Suppressor macrophage (primary cell): ENCODE results near the gene SMIM13.

Experiments used
- DNase-seq, 4 experiments: peaks; one replicate each; pipeline ENCODE4 v3.0.0-alpha.2; 2020 to 2022

SMIM13 gene

DNA sequence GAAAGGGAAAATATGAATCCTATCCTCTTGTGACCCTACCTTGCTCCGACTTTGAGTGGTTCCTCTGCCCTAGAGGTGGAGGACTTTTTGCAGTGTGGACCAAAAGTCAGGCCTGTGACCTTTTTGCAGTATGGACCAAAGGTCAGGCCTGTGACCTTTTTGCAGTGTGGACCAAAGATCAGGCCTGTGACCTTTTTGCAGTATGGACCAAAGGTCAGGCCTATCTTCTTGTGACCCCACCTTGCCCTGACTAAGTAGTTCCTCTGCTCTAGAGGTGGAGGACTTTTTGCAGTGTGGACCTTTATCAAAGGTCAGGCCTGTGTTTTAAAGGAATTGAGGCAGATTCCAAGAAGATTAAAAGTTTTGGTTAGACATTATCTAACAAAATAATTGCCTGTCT lies 28.7 kb downstream of the SMIM13 start:
- DNase-seq, result peak in 3 of 4 experiments; percentile 13 to 46 (median 27)

DNA sequence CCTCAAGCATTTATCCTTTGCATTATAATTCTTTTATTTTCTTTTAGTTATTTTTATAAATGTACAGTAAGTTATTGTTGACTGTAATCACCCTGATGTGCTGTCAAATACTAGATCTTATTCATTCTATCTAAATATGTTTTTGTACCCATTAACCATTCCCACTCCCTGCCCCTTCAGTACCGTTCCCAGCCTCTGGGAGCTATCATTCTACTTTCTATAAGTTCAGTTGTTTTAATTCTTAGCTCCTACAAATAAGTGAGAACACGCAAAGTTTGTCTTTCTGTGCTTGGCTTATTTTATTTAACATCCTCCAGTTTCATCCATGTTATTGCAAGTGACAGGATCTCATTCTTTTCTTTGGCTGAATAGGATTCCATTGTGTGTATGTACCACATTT lies 30.3 kb downstream of the SMIM13 start:
- no peak for DNase-seq

DNA sequence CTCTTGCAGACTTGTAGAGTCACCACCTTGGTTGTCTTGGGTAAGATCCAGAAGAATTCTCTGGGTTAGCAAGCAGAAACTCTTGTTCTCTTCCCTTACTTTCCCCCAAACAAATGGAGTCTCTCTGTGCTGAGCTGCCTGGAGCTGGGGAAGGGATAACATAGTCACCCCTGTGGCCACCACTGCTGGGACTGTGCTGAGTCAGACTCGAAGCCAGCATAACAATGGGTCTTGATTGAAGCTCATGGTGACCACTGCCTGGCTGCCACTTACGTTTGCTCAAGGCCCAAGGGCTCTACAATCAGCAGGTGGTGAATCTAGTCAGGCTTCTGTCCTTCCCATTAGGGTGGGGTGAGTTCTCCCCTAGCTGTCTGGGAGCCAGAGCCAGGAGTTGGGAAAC lies 33.2 kb downstream of the SMIM13 start:
- no peak for DNase-seq

DNA sequence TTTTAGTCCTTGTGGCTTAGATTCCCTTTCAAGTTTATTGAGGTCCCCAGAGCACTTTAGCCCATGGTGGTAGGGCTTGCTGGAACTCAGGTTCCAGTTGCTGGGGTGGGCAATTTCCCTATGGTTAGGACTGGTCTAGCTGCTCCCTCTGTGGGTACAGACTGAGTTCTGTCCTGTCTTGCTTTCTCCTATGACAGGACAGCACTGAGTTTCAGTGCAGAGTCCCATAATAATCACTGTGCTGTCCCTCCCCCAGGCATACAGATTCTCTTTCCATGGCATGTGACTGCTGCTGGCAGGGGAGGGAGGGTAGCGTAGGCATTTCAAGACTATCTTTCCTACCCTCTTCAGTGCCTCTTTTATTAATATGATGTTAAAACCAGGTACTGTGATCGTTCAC lies 35.0 kb downstream of the SMIM13 start:
- DNase-seq, result no peak

DNA sequence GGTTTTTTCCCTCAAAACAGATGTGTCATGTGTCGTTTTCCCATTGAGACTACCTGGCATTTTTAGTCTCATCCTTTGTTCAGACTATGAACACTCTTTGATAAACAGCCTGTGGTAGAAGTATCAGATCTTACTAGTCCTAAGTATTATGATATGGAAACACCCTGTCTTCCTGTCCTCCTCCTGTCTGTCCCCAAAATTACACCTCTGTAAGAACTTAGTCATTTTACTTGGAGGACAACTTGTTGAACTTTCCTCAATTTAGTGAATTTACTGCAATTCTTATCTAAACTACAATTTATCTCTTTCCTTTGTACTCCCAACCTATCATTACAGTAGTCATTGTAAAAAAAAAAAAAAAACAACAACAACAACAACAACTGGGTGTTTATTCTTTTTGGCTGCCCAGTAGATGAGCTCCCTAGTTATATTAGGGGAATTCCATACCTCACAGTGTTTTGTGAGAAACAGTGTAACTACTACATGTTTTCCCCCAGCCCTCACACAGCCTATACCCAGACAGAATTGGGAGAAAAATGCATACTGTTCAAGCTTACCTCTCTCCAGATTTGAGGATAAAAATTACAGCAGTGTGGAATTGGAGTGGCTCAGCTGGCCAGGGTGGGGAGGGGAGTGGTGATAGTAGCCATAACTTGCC lies 36.4 kb downstream of the SMIM13 start:
- DNase-seq, result no peak

DNA sequence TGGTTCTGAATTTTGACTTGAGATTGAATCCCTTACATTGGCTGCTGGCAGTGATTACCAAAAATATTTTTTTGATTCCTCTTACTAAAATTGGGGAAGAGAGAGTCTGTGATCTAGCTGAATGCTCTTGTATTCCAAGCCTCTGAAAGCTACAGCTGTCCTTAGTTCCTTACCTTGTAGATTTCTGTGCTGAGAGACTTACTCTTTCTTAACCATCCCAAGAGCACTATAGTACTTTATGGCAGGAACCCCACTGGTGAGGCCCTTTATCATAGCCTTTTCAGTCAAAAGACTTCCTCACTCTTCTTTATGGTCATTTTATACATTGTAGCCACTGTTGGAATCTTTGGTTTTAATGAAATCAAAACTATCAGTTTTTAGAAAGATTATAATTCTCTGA lies 37.0 kb downstream of the SMIM13 start:
- peak in 1 of 4 experiments; percentile 21 for DNase-seq

DNA sequence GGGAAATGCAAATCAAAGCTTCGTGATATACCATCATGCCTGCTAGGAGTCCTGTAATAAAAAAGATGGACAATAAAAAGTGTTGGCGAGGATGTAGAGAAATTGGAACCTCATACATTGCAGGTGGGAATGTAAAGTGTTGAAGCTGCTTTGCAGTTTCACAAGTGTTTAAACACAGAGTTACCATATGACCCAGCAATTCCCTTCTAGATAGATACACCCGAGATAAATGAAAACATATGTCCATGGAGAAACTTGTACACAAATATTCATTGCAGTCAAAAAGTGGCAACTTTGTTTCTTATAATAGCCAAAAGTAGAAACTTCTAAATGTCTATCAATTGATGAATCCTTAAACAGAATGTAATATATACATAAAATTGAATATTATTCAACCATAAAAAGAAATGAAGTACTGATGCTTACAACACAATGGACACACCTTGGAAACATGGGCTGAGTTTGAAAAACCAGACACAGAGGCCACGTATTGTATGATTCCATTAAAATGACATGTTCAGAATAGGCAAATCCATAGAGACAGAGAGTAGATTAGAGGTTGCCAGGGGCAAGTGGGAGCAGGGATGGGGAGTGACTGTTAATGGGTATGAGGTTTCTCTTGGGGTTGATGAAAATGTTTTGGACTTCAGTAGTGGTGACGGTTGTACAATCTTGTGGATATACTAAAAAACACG lies 38.7 kb downstream of the SMIM13 start:
- no peak for DNase-seq

DNA sequence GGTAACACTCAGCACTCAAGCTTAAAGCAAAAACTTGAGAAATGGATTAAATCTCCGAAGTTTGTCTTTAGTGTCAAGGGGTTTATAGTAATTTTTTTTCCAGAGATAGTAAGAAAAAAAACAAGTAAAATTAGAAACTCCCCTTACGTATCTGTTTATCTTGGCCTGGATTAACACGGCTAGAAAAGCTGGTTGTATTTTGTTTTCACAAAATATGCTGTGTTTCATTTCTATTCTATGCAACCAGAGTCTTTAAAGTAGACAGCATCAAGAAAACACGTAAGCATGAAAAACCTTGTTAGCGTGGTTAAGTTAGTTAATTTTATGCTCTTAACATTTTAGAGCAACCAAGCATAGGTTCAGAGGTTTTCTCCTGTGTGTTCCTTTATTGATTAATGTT lies 39.6 kb downstream of the SMIM13 start:
- DNase-seq, result no peak

DNA sequence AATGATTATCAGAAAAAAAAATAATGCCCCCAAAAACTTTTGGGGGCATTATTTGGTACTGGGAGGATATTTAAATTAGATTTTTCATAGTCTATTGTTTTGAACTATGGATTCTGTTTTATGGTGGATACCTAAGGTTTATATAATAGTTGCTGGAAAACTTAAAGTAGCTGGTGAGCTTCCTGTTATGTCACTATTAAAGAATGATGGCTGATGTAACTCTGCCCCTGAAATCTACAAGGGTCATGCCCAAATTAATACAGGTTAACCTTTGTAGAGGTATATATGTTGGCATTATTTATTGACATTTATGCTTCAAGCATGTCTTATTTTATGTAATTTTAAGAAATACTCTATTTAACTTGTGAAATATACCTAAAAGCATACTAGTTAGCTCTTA lies 43.2 kb downstream of the SMIM13 start:
- no peak for DNase-seq

DNA sequence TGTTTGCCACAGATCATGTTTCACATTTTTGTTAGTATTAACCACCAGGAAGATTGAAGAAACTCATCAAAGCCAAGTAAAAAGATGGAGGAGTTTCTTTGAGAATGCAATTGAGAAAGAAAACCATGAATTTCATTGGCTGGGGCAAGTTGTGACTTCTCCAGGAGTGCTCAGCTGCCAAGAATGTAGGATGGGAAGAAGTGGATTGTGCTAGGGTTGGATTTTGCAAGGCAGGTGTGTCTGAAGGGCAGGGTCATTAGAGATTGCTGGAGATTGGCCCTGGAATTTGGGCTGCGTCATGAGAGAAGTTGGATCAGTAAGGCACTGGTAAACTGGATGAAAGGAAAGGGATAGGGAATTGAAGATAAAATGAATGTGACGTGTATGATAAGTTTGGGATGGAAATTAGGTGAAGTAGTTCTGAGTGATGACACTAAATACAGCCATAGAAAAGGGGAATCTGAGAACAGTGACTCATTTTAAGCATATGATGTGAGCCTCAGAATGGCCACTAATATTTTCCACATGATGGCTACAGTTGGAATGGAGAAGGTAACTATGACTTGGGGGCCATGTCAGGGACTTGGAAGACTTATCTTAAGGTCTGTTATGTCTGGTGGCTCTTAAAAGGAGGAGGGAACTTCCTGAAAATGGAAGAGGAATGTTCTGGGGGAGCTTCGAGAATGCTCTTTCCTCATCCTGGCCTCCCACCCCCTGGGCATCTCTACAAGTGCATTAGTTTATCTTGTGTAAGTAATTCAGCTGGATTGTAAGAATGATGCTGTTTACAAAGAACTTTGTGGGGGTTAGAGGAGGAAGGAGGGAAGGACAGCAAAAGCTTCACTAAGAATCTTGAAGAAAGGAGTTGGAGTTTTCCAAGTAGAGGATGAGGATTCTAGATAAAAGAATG lies 45.7 kb downstream of the SMIM13 start:
- peak; percentile 41 to 89 (median 69) for DNase-seq

DNA sequence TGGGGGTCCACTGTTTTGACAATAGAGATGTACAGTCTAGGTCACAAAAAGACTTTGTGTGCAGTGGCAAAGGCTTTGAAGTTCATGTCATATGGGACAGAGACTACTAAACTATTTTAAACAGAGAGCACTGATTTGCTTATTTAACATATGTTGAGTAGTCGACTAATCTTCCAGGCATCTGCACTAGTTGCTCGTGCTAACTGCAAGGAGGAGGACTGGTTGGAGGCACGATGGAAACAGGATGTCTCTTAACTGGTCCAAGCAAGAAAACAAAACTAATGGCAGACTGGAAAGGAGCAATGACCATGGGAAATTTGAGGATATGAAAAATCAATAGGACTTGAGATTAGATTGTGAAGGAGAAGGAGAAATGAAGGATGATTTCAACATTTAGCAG lies 46.4 kb downstream of the SMIM13 start:
- no peak for DNase-seq

DNA sequence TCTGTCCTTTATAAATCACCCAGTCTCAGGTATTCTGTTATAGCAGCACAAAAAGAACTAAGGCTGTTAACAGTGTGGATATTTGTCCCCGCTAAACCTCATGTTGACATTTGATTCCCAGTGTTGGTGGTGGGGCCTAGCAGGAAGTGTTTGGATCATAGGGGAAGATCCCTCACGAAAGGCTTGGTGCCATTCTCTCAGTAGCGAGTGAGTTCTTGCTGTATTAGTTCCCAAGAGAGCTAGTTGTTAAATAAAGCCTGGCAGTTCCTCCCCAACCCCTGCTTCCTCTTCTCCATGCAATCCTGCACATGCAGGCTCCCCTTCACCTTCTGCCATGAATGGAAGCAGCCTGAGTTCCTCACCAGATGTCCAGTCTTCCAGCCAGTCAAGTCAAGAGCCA lies 47.7 kb downstream of the SMIM13 start:
- DNase-seq, result peak; percentile 31 to 69 (median 66)

DNA sequence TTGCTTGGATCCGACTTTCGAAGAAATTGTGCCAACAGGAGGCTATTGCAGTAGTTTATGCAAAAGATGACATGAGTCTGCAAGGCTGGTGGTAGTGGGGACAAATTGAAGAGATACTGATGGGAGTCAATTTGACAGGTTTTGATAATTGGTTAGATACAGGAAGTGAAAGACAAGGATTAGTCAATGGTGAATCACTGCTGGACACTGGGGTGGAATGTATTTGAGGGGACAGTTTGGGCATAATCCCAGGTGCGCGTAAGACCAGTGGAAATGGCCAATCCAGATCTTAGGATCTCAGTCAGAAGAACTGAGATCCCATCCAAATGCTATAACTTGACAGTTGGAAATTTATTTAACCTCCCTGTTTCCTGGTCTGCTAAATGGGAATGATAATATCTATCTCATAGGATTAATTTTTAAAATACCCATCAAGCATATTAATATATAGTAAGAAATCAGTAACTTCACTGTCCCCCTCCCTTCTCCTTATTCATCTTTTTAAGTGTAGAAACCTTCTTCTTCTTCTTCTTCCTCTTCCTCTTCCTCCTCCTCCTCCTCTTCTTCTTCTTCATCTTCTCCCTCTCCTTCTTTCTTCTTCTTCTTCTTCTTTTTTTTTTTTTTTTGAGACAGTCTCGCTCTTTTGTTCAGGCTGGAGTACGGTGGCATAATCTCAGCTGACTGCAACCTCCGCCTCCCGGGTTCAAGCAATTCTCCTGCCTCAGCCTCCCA lies 48.8 kb downstream of the SMIM13 start:
- peak in 1 of 4 experiments; percentile 22 for DNase-seq

DNA sequence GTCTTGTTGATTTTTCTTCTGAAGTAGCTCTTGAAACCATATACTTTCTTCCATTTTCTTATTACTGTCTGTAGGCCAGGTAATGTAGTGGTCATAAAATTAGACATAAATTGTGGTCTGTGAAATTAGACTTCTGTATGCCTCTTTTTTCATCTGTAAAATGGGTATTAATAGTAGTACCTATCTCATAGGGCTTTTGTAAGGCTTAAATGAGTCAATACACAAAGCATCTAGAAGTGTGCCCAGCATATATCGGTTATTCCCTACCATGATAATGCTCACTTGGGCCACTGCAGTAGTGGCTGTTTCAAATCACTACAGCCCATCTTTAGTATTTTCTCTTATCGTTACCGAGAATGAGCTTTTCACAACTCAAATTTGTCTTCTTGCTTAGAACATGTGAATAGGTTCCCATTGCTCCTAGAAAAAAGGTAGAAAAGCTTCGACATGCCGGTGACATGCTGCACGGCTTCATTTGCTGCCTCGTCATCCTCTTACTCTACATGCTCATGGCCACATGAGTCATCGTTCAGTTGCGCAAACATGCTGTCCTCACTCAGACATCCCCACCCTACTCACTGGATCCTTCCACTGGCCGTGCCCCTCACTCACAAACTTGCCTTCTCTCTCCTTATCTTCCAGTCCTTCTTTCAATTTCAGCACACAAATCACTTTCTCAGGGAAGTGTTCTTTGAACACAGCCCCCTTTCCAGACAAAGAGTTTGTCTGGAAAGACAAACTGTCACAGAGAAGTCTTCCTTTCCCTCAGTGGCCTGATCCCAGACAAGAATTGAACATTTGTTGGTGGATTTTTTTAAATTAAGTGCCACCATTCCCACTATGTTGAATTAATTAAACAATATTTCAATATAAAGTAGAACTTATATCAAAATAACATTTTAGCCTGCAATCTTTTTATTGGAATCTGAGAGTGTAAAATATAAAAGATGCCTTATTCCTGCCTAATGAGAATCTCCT lies 50.0 kb downstream of the SMIM13 start:
- peak; percentile 83 to 93 (median 90) for DNase-seq

DNA sequence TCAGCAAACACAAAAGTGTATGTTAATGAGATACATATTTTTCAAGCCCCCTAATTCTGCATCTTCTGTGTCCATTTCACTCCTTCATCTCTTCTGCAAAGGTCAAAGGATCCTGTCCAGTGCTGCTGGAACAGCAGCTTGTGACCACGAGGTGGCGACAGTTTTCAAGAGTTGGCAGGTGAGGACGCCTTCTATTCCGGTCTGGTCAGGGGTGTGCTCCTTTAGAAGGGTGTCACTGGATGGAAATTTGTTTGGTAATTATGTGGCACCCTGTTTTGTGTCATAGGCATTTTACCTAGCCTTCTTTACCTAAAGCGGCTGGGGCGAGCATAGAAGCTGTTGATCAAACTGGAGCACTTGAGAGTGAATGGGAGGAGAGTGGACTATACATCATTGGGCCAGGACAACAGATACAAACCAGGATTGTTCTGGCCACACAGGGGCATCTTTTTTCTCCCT lies 50.8 kb downstream of the SMIM13 start:
- peak; percentile 76 to 87 (median 82) for DNase-seq

DNA sequence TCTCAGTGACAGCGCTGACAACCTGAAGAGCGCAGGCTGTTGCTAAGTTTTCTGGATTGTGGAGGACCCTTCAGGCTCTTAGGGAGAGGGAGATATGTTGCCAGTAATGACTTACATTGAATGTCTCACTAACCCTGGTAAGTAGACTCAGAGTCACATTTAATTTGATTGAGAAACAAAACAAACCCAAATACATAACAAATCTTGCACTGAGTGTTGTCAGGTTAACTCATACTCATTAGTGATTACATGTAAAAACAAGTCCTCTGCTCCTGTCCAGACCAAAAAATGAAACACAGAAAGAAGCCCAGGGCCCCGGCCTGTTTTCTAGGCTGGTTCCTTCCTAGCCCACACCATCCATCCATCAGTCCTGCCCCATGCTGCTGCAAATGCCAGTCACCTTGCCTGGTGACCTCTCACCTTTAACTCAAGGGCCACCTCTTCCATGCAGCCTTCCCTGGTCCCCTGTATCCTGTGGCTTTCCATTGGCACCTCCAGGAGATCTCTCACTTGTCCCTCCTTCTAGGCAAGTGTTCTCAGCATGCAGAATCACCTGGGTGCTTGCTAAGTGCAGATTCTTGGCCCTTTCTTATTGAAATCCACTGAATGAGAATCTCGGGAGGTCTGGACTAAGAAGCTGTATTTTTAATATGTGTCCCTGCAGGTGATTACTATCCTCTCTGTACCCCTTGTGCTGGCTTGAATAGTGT lies 52.6 kb downstream of the SMIM13 start:
- DNase-seq, result no peak

DNA sequence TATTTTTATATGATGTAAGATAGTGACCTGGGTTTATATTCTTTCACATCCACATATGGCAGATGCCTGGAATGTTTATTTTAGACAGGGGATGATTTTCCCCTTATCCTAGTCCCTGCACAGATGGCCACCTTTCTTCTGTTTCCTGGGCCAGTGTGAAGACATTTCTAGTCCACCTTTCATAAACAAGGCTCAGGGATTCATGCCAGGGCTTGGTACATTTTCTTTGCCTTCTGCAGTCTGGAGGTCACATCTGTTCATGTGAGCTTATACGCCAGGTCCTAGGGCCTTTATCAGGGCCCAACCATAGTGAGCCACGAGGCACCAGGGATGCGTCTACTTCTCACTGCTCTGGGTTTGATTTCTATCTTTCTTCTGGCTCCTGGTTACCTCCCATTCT lies 55.9 kb downstream of the SMIM13 start:
- DNase-seq, result no peak

DNA sequence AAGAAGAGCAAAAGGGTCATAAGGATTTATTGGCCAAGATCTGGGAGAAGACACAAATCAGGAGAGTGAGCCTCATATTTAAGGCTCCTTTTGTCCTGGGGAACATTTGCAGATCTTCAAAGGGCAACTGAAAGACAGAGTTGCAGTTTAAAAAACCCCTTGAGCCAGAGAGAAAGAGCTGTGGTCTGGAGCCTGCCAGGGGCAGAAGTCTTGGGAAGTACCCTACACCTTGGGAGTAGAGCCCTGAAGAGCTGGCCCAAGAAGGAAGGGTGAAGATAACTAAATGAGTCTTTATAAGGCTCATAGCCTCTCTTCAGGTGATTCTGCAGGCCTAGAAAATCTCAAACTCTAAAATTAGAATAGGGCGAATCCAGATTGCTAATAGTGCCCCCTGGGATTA lies 57.9 kb downstream of the SMIM13 start:
- DNase-seq, result no peak

DNA sequence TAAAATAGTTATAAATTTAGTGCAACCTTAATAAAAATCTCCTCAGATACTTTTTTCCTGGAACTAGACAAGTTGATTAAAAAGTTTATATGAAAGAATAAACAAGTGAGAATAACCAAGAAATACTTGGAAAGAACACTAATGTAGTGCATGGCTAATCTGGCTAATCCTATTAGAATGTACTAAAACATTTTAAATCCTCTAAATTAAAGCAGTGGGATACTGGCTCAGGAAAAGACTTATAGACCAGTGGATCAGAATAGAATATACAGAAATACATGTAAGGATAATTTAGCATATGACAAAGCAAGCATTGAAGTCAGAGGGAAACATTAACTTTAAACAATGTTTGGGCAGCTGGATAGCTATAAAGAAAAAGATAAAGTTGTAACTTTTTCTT lies 58.9 kb downstream of the SMIM13 start:
- no peak for DNase-seq

DNA sequence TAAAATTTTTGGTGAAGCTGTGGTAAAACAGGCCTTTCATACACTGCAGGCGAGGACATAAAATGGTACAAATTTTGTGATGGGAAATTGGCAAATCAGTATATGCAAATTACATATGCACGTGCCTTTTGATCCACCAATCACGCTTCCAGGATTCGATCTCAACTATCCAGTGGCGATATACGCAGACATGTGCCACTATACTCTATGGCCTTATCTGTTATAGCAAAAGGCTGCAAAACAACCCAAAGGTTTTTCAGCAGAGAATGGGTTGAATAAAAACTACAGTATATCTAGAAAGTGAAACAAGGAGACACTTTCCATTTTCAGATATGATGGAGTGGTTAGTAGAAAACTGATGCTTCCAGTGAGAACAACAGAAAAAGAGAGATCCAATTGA lies 59.8 kb downstream of the SMIM13 start:
- no peak for DNase-seq

DNA sequence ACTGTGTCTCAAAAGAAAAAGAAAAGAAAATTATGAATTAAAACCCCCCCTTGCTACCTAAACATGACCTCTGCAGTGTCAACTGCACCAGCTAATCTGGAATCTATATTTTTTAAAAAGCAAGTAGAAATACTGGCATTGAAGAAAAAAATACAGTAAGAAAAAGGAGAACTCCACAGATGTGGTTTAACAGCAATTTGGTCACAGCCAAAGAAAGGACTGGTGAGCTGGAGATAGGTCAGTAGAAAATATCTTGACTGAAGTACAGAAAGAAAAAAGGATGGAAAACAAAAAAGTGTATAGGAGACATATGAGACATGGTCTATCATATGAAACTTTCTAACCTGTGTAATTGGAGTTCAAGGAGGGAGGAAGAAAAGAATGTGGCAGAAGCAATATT lies 62.0 kb downstream of the SMIM13 start:
- DNase-seq, result no peak
